Endodermal cell (in vitro differentiated cells): ENCODE measurements around the gene CDC14A. TPM values are rescaled to one million over a fixed set of nuclear protein-coding genes. Genes with fewer than 3 reads are reported as not detected.

Experiments used
- DNase-seq: peaks from one replicate; pipeline ENCODE4 v3.0.0-alpha.2; 2017
- H3K27ac ChIP-seq: 2 replicates; pipeline ENCODE4 v1.5.1; 2013; ENCODE audit warnings: mild to moderate bottlenecking, low read depth, low read length, moderate library complexity
- H3K27me3 ChIP-seq: 2 replicates; pipeline ENCODE4 v1.6.1; 2013; ENCODE audit warnings: mild to moderate bottlenecking, low read length, moderate library complexity; ENCODE audit not compliant: insufficient read depth, control insufficient read depth, poor library complexity, severe bottlenecking
- H3K36me3 ChIP-seq: 2 replicates; pipeline ENCODE4 v1.7.0; 2013; ENCODE audit warnings: mild to moderate bottlenecking, low read length, moderate library complexity; ENCODE audit not compliant: control insufficient read depth, insufficient read depth
- H3K4me1 ChIP-seq: one replicate; pipeline ENCODE4 v1.7.0; 2013; ENCODE audit warnings: low read length; ENCODE audit not compliant: control insufficient read depth, insufficient read depth
- H3K4me3 ChIP-seq: 2 replicates; pipeline ENCODE4 v1.5.1; 2013; ENCODE audit warnings: mild to moderate bottlenecking, low read length, moderate library complexity
- H3K9ac ChIP-seq: 2 replicates; pipeline ENCODE4 v1.6.1; 2013; ENCODE audit warnings: mild to moderate bottlenecking, low read length, moderate library complexity; ENCODE audit not compliant: poor library complexity, severe bottlenecking; ENCODE audit errors: extremely low read depth
- H3K9me3 ChIP-seq: 2 replicates; pipeline ENCODE4 v1.6.1; 2013; ENCODE audit warnings: mild to moderate bottlenecking, low read length, moderate library complexity; ENCODE audit not compliant: control insufficient read depth
- H3K27ac Mint-ChIP-seq: 2 replicates; pipeline ENCODE4 v1.8.0; 2020; ENCODE audit warnings: mixed read lengths
- H3K27me3 Mint-ChIP-seq: 2 replicates; pipeline ENCODE4 v1.8.0; 2021; ENCODE audit warnings: mild to moderate bottlenecking, mixed read lengths; ENCODE audit not compliant: insufficient read depth
- H3K36me3 Mint-ChIP-seq: 2 replicates; pipeline ENCODE4 v1.8.0; 2020; ENCODE audit warnings: low read depth, mixed read lengths
- H3K4me1 Mint-ChIP-seq: 2 replicates; pipeline ENCODE4 v1.8.0; 2020; ENCODE audit warnings: mixed read lengths
- H3K4me3 Mint-ChIP-seq: 2 replicates; pipeline ENCODE4 v1.8.0; 2020; ENCODE audit warnings: mild to moderate bottlenecking, moderate library complexity, mixed read lengths
- H3K9me3 Mint-ChIP-seq: 2 replicates; pipeline ENCODE4 v1.8.0; 2020; ENCODE audit warnings: mild to moderate bottlenecking, mixed read lengths
- WGBS, 2 experiments: methylation state at CpG; one replicate each; pipeline versions ENCODE4 v1.1.5 to v1.1.7; 2013; ENCODE audit warnings: missing lambda C conversion rate in 2 of 2, mixed read lengths in 1 of 2; ENCODE audit not compliant: insufficient coverage in 1 of 2, insufficient read length in 1 of 2; 5-methylcytosine and 5-hydroxymethylcytosine counted together
- total RNA-seq, 2 donors: library from RNA; stranded (reverse); fragmentation: NEBNext Ultra II Directional in 1 of 2; extraction: Animal tissue kit (Norgen Biotek cat#: 25700) in 1 of 2; gene quantifications; 2 replicates in 1 of 2; 3 replicates in 1 of 2; pipeline ENCODE4 v1.2.1, GENCODE V29; 2021
- TF ChIP-seq, protein P1 (sequence below): fragments of 200-600 bp; sonication (generic); conservative IDR thresholded peaks from 2 replicates; pipeline ENCODE4 v1.5.0; 2021; ENCODE audit warnings: antibody characterized with exemption, mild to moderate bottlenecking

CDC14A gene
- total RNA-seq, 2 donors from 2014 or later: 14.5 to 17.6 TPM

GRCh38 chr1:100343897-100344296 lies 8.4 kb upstream of the CDC14A start:
- no peak overlapping the region for H3K27ac ChIP-seq
- no peaks in the 10 kb centered on the region for H3K27me3 ChIP-seq
- H3K36me3 ChIP-seq: no peaks in the 10 kb centered on the region
- Mint-ChIP-seq H3K4me3 (no peak overlapping the region), H3K27me3 (no peaks in the 10 kb centered on the region), H3K27ac (no peak overlapping the region), H3K9me3 (peaks cover 2% of the 10 kb centered on the region), H3K36me3 (no peaks in the 10 kb centered on the region), H3K4me1 (peaks cover 4% of the 10 kb centered on the region)
- H3K4me1 ChIP-seq: peaks cover 1% of the 10 kb centered on the region
- DNase-seq: no peak
- WGBS, 2 experiments: 87 to 100% methylated on average over 3 of the region's 3 CpGs
- no peak overlapping the region for H3K9ac ChIP-seq
- peaks cover 6% of the 10 kb centered on the region for H3K9me3 ChIP-seq
- TF ChIP-seq, protein P1, sequence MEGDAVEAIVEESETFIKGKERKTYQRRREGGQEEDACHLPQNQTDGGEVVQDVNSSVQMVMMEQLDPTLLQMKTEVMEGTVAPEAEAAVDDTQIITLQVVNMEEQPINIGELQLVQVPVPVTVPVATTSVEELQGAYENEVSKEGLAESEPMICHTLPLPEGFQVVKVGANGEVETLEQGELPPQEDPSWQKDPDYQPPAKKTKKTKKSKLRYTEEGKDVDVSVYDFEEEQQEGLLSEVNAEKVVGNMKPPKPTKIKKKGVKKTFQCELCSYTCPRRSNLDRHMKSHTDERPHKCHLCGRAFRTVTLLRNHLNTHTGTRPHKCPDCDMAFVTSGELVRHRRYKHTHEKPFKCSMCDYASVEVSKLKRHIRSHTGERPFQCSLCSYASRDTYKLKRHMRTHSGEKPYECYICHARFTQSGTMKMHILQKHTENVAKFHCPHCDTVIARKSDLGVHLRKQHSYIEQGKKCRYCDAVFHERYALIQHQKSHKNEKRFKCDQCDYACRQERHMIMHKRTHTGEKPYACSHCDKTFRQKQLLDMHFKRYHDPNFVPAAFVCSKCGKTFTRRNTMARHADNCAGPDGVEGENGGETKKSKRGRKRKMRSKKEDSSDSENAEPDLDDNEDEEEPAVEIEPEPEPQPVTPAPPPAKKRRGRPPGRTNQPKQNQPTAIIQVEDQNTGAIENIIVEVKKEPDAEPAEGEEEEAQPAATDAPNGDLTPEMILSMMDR: no peak
- H3K4me3 ChIP-seq: no peak overlapping the region

- H3K36me3 ChIP-seq: no peaks in the 10 kb centered on the region
These were observed 7.5 kb upstream of the CDC14A start for GRCh38 chr1:100344774-100345173.

DNA sequence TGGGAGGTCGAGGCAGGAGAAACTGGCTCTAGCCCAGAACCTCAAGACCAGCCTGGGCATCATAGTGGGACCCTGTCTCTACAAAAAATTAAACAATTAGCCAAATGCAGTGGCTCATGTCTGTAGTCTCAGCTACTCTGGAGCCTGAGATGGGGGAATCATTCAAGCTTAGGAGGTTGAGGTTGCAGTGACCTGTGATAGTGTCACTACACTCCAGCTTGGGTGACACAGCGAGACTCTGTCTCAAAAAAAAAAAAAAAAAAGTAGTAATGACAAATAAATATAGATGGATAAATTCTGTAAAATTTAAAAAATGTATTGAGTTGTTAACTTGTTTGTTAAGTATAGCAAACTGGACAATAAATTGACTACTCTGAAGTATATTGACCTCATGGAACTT lies 5.9 kb upstream of the CDC14A start:
- H3K9me3 Mint-ChIP-seq: no peaks in the 10 kb centered on the region
- H3K4me3 Mint-ChIP-seq: no peak overlapping the region
- no peaks in the 10 kb centered on the region for H3K36me3 ChIP-seq
- 88 to 93% methylated on average over 2 of the region's 2 CpGs for WGBS, 2 experiments
- H3K4me3 ChIP-seq: no peak overlapping the region
- no peaks in the 10 kb centered on the region for H3K27me3 ChIP-seq
- H3K27ac ChIP-seq: no peak overlapping the region
- DNase-seq: no peak
- no peaks in the 10 kb centered on the region for H3K36me3 Mint-ChIP-seq
- peaks cover 4% of the 10 kb centered on the region for H3K4me1 Mint-ChIP-seq
- no peak overlapping the region for H3K27ac Mint-ChIP-seq
- H3K9ac ChIP-seq: no peak overlapping the region
- peaks cover 5% of the 10 kb centered on the region for H3K9me3 ChIP-seq
- TF ChIP-seq, protein P1: no peak
- H3K4me1 ChIP-seq: no peaks in the 10 kb centered on the region
- no peaks in the 10 kb centered on the region for H3K27me3 Mint-ChIP-seq

More at GRCh38 chr1:100344774-100345173, 7.5 kb upstream of the CDC14A start:
- Histone ChIP-seq H3K9me3 (peaks cover 6% of the 10 kb centered on the region), H3K4me1 (no peaks in the 10 kb centered on the region), H3K27me3 (no peaks in the 10 kb centered on the region), H3K4me3 (no peak overlapping the region), H3K27ac (no peak overlapping the region), H3K9ac (no peak overlapping the region)
- Mint-ChIP-seq H3K4me1 (peaks cover 4% of the 10 kb centered on the region), H3K27me3 (no peaks in the 10 kb centered on the region), H3K36me3 (no peaks in the 10 kb centered on the region), H3K4me3 (no peak overlapping the region), H3K9me3 (no peaks in the 10 kb centered on the region), H3K27ac (no peak overlapping the region)
- WGBS, 2 experiments: 80 to 91% methylated on average over 2 of the region's 2 CpGs
- TF ChIP-seq, protein P1: no peak
- no peak for DNase-seq
